Activated CD4-positive, alpha-beta T cell treated with anti-CD3 and anti-CD28 coated beads for 36 hours (primary cell): Measurements from ENCODE around the gene LENG1. TPM values are rescaled to one million over a fixed set of nuclear protein-coding genes. Genes with fewer than 3 reads are reported as not detected.

Experiments used
- ATAC-seq: fragments of 200-7000 bp; cut with Tn5 transposase; one replicate; pipeline ENCODE4 v1.10.0; 2021; ENCODE audit warnings: mild to moderate bottlenecking, moderate library complexity
- CTCF ChIA-PET: fragments of 350-600 bp; sonication (Branson Sonifier 250); formaldehyde crosslinking; loops from one replicate; lab custom pipeline; 2021; ENCODE audit warnings: antibody characterized with exemption; lab: Charles Lee
- POLR2A ChIA-PET: fragments of 350-600 bp; sonication (Branson Sonifier 250); formaldehyde crosslinking; loops from one replicate; lab custom pipeline; 2021; ENCODE audit warnings: antibody characterized with exemption, inconsistent platforms; lab: Charles Lee
- DNase-seq: peaks from one replicate; pipeline ENCODE4 v3.0.0-alpha.2; 2020
- H3K27ac Mint-ChIP-seq: one replicate; pipeline ENCODE4 v1.8.0; 2021; ENCODE audit warnings: mixed read lengths
- H3K27me3 Mint-ChIP-seq: one replicate; pipeline ENCODE4 v1.8.0; 2021; ENCODE audit warnings: mixed read lengths
- H3K36me3 Mint-ChIP-seq: one replicate; pipeline ENCODE4 v1.8.0; 2021; ENCODE audit warnings: low read depth, mixed read lengths
- H3K4me1 Mint-ChIP-seq: one replicate; pipeline ENCODE4 v1.8.0; 2021; ENCODE audit warnings: mixed read lengths
- H3K4me3 Mint-ChIP-seq: one replicate; pipeline ENCODE4 v1.8.0; 2021; ENCODE audit warnings: mild to moderate bottlenecking, moderate library complexity, mixed read lengths
- H3K9me3 Mint-ChIP-seq: one replicate; pipeline ENCODE4 v1.8.0; 2021; ENCODE audit warnings: low read depth, mixed read lengths
- intact Hi-C, 2 experiments: fragments of 100-400 bp; cut with DNase I in 1 of 2; cut with micrococcal nuclease in 1 of 2; formaldehyde crosslinking; loops; one replicate each; pipeline versions ENCODE4 v1.14.2 to v1.15.1; 2022 to 2024; cut with DNase I, micrococcal nuclease
- total RNA-seq, 2 experiments: library from RNA; stranded (reverse); gene quantifications; one replicate each; pipeline ENCODE4 v1.2.3, GENCODE V29; 2021

Gene LENG1
- total RNA-seq, 2 experiments from 2014 or later: 3.5 to 3.6 TPM

DNA sequence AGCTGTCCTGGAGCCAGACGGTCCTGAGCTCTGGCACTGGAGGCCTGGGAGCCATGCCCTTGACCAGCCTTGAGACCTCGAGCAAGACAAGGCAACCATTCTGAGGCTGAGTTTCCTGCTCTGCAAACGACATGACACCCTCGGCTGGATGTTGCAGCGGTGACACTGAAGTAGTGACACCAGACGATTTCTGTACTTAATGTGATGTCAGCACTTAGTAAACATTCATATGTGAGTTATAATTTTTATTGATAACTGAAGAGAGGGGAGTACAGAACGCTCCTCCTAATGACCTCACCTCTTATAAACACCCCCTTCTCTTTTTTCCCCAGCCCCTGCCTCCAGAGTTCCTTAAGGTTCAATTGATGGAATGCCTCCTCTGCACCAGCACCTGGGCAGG lies 51.0 kb downstream of the LENG1 start:
- intact Hi-C loops: no loop called here
- Mint-ChIP-seq H3K9me3 (no peaks in the 10 kb centered on the region), H3K4me3 (no peak overlapping the region), H3K27ac (no peak overlapping the region), H3K36me3 (peaks cover 38% of the 10 kb centered on the region), H3K27me3 (no peaks in the 10 kb centered on the region), H3K4me1 (peaks cover 10% of the 10 kb centered on the region)
- DNase-seq: no peak
- POLR2A ChIA-PET: no interaction called here
- no peak for ATAC-seq
- CTCF ChIA-PET: no interaction called here

DNA sequence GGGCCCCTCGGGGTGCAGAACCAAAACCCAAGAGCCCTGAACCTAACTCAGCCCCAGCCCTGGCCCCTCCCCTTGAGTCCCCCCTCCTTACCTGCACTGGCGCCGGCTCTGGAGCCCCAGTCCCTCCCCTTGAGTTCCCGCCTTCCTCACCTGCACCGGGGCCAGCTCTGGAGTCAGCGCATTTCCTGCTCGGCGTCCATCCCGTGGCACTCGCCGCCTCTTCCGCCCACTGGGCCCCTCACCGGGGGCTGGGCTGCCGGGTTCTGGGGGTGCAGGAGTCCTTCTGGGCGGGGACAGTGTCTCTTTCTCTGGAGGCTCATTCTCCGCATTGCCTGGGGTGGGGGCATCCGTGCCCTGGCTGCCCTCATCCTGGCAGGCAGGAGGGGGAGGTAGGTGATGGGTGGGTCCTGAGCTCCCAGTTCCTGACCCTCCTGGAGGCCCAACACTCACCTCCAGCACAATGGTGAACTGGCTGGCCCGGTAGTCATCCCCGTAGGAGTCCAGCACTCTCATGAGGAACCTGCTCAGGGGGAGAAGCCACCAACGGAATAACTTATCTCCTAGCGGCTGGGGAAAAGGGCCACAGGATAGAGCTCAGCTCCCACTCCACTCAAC lies 51.5 kb downstream of the LENG1 start:
- Mint-ChIP-seq H3K9me3 (no peaks in the 10 kb centered on the region), H3K4me1 (peaks cover 13% of the 10 kb centered on the region), H3K27ac (no peak overlapping the region), H3K4me3 (no peak overlapping the region), H3K36me3 (peaks cover 37% of the 10 kb centered on the region), H3K27me3 (no peaks in the 10 kb centered on the region)
- DNase-seq: no peak
- no peak for ATAC-seq
- ChIA-PET POLR2A (no interaction called here), CTCF (no interaction called here)
- intact Hi-C loops: no loop called here

DNA sequence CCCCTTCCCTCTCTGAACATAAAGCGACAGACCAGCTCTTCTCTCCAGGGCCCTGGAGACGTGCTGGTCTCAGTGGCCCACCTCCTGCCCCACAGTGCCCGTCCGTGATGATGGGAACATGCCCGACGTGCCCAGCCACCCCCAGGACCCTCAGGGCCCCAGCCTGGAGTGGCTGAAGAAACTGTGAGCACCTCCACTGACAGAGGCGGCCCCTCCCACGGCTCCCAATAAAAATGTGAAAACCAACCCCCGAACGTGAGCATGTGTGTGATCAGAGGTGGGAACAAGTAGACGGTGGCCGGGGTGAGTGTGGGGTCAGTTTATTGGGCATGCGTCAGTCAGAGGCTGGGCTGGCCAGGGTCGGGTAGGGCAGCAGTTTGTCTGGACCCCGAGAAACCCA lies 52.8 kb downstream of the LENG1 start:
- no peak for ATAC-seq
- Mint-ChIP-seq H3K9me3 (no peaks in the 10 kb centered on the region), H3K4me1 (peaks cover 18% of the 10 kb centered on the region), H3K27ac (no peak overlapping the region), H3K4me3 (no peak overlapping the region), H3K36me3 (peaks cover 34% of the 10 kb centered on the region), H3K27me3 (no peaks in the 10 kb centered on the region)
- ChIA-PET CTCF (no interaction called here), POLR2A (no interaction called here)
- intact Hi-C loops: no loop called here
- DNase-seq: no peak

DNA sequence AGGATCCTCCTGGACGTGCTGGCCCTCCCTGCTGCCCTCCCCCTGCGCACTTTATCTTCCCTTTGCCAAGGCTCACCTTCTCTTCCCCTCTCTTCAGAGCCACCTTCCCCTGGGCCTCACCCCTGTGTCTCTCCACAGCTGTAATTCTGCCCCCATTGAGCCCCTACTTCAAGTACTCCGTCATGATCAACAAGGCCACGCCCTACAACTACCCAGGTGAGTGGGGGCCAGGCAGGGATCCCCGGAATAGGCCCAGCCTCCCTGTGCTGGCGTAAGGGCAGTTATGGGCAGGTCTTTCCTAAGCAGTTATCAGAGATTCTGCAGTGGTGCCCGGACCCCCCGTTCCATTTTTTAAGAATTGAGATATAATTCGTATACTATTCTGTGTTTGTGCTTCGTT lies 53.7 kb downstream of the LENG1 start:
- Mint-ChIP-seq H3K4me3 (no peak overlapping the region), H3K27me3 (no peaks in the 10 kb centered on the region), H3K4me1 (peaks cover 17% of the 10 kb centered on the region), H3K36me3 (peaks cover 32% of the 10 kb centered on the region), H3K27ac (no peak overlapping the region), H3K9me3 (no peaks in the 10 kb centered on the region)
- intact Hi-C loops: no loop called here
- ATAC-seq (no peak), DNase-seq (no peak)
- CTCF ChIA-PET: no interaction called here
- POLR2A ChIA-PET: no interaction called here

Other genes with a start within 250 kb of the LENG1 start
- gene CACNG8, start 196.8 kb downstream of the LENG1 start, total RNA-seq: not detected
- not detected for gene CACNG6, start 168.1 kb downstream of the LENG1 start, total RNA-seq
- gene VSTM1, start 95.8 kb downstream of the LENG1 start, total RNA-seq: not detected
- not detected for gene TARM1, start 78.4 kb downstream of the LENG1 start, total RNA-seq
- gene OSCAR, start 58.9 kb downstream of the LENG1 start, total RNA-seq: under 1 TPM; 0.67 to 0.71 TPM
- gene NDUFA3, start 56.9 kb downstream of the LENG1 start, total RNA-seq: 100 to 1,000 TPM in 1 of 2 experiments, 10 to 100 TPM in 1; 99.9 to 158 TPM
- gene TFPT, start 44.1 kb downstream of the LENG1 start, total RNA-seq: 10 to 100 TPM; 28.5 to 39.3 TPM
- gene PRPF31, start 44.0 kb downstream of the LENG1 start, total RNA-seq: 100 to 1,000 TPM in 1 of 2 experiments, 10 to 100 TPM in 1; 85.5 to 115 TPM
- 10 to 100 TPM; 61.0 to 93.8 TPM for gene CNOT3, start 22.0 kb downstream of the LENG1 start, total RNA-seq
- gene TMC4, start 13.4 kb upstream of the LENG1 start, total RNA-seq: under 1 TPM; 0.39 to 0.55 TPM
- gene MBOAT7, start 29.9 kb upstream of the LENG1 start, total RNA-seq: 10 to 100 TPM; 74.9 to 96.1 TPM
- 10 to 100 TPM in 1 of 2 experiments, 1 to 10 TPM in 1; 8.3 to 12.1 TPM for gene TSEN34, start 31.6 kb upstream of the LENG1 start, total RNA-seq
- 1,000 to 10,000 TPM; 1,400 to 1,725 TPM for gene RPS9, start 41.1 kb upstream of the LENG1 start, total RNA-seq
- not detected for gene LILRB3, start 63.3 kb upstream of the LENG1 start, total RNA-seq
- gene LILRA6, start 83.1 kb upstream of the LENG1 start, total RNA-seq: not detected
- not detected for gene LILRB5, start 97.6 kb upstream of the LENG1 start, total RNA-seq
- gene LILRB2, start 121.4 kb upstream of the LENG1 start, total RNA-seq: not detected
- gene LILRA5, start 153.4 kb upstream of the LENG1 start, total RNA-seq: not detected
- gene LILRA4, start 179.4 kb upstream of the LENG1 start, total RNA-seq: not detected
- 1 to 10 TPM; 3.5 to 4.7 TPM for gene LAIR1, start 205.2 kb upstream of the LENG1 start, total RNA-seq